H54 (cell line): Measurements from ENCODE around the gene IFI44L.
A peak's percentile ranks its signal among the peaks of the same experiment; 100 is the strongest.

Experiments used
- DNase-seq: peaks from one replicate; pipeline ENCODE4 v3.0.0; 2011; ENCODE audit warnings: low spot score, mixed read lengths; ENCODE audit not compliant: insufficient read length
- FAIRE-seq: peaks from 3 replicates; lab custom pipeline; 2011; peaks lifted over from hg19 to GRCh38; lab: Jason Lieb, UNC
- POLR2A ChIP-seq: IDR thresholded peaks from 2 replicates; pipeline ENCODE4 v1.6.1; 2011; ENCODE audit warnings: low read depth, mild to moderate bottlenecking, low read length

IFI44L gene

DNA sequence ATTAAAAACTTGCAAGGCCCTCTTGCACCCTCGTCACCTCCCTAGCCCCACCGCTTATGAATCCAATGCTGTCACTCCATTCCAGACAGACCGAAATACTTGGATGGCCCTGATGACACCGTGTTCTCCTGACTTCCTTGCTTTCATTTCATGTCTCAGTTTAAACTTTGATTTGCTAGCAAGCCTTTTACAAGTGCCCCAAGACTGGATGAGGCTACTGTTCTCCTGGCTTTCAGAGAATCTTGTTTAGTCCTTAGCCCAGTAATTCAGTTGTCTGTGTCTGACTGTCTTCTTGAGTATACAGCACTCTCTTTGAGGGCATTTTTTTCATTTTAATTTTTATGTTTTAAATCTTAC lies 824 bp upstream of the IFI44L start:
- TF ChIP-seq POLR2A, result no peak
- FAIRE-seq (peak; percentile 90), DNase-seq (no peak)

DNA sequence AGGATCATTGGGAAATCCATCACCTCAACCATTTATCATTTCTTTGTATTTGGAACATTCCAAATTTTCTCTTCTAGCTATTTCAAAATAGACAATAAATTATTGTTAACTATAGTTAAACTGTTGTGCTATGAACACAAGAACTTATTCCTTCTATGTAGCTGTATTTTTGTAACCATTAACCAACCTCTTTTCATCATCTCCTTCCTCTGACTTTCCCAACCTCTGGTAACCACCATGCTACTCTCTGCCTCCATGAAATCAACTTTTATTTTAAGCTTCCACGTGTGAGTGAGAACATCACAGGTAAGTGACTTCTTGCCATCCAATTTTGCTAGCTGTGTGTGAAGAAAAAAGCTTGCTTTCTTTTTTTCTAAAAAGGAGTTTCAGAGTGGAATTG lies 418 bp downstream of the IFI44L start:
- no peak for TF ChIP-seq POLR2A
- DNase-seq, result no peak
- no peak for FAIRE-seq

DNA sequence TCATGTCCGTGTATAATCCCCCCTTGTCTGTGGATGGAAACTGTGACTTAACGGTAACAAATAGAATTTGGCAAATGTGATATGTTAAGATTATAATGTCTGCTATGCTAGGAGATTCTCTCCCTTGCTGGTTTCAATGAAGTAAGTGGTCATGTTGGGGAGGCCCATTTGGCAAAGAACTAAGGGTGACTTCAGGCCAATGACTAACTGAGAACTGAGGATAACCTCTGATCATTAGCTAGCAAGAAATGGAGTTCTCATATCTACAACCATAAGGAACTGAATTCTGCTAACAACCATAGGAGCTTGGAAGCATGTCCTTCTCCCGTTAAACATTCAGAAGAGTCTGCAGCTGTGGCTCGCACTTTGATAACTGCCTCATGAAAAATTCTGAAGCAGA lies 2.3 kb downstream of the IFI44L start:
- DNase-seq, result no peak
- FAIRE-seq, result no peak
- no peak for TF ChIP-seq POLR2A

DNA sequence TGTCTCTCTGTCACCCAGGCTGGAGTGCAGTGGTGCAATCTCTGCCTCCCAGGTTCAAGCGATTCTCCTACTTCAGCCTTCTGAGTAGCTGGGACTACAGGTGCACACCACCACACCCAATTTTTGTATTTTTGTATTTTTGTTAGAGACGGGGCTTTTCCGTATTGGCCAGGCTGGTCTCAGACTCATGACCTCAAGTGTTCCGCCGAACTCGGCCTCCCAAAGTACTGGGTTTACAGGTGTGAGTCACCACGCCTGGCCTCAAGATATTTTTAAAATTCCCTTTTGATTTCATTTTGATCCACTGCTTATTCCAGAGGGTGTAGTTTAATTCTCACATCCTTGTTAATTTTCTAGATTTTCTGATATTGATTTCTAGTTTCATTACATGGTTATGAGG lies 3.8 kb downstream of the IFI44L start:
- DNase-seq (no peak), FAIRE-seq (no peak)
- no peak for TF ChIP-seq POLR2A

DNA sequence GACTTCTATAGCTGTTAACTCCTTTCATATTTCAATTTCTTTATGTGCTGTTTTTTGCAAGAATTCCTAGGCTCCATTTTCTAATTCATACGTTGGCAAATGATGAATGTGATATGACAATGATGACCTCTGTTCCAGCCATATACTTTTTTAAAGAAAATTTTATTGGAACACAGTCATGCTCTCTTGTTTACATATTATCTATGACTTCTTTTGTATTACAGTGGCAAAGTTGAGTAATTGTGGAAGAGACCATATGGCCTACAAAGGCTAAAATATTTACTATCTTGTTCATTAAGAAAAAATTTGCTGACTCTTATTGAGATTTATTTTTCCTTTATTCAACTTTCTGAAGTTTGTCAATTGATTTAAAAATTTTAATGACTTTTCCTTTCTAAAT lies 7.1 kb downstream of the IFI44L start:
- FAIRE-seq, result no peak
- no peak for TF ChIP-seq POLR2A
- no peak for DNase-seq

DNA sequence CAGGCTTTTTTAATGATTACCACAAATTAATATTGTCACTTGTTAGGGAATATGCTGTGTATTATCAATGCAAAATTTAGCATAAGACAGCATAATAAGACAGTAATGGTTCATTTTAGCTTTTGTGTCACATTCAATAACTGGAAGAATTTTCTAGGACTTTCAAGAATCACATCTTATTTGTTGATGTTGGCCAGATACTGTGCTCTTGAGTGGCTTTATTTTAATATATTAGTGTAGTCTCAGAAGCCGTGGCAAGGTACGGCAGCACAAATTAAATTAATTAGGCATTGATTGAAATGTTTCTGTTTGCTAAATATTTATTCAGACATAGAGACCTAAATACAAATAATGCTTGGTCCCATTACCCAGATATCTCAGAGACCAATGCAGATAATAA lies 10.4 kb downstream of the IFI44L start:
- FAIRE-seq, result no peak
- no peak for TF ChIP-seq POLR2A
- no peak for DNase-seq

DNA sequence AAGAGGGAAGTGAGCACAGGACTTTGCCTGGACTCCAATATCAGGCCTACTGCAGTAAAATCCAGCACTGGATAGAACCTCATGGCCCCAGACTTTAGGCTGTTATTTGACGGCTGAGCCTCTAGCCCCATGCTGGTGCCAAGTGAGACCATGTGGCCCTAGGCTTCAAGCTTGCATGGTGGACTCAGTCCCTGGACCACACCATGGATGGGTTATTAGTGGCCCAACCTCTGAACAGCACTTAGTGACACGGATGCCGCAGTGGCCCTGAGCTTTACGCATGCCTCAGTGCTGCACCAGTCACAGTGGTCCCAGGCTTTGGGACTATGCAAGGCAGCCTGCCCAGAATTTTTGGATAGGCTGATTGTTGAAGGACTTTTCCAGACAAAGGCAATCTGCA lies 13.0 kb downstream of the IFI44L start:
- FAIRE-seq, result no peak
- no peak for TF ChIP-seq POLR2A
- DNase-seq, result no peak

DNA sequence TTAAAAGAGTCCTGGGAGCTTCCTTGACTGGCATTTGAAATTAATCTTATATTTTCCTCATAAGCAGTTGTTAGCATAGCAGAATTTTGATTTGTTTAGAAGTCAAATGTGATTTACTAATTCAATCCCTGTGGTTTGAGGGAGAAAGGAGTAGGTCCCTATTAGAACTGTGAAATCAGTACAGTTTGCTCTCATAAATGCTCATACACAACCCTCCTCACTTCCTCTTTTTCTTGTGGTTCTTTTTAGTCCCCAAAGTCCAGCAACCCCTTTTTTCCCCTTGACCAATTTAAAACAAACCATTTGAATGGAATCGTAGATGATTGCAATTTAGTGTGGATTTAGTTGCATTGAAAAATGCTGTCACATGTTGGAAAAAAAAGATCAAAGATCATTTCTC lies 20.2 kb downstream of the IFI44L start:
- FAIRE-seq (no peak), DNase-seq (no peak)
- no peak for TF ChIP-seq POLR2A

DNA sequence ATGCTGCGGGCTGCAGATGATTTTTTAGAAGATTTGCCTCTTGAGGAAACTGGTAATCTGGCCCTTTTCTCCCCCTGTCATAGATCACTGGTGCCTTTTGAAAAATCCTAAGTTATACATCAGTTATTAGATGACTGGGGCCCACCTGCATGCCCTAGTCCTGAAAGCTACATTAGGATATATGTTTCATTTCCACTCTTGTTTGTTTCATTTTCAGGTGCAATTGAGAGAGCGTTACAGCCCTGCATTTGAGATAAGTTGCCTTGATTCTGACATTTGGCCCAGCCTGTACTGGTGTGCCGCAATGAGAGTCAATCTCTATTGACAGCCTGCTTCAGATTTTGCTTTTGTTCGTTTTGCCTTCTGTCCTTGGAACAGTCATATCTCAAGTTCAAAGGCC lies 21.3 kb downstream of the IFI44L start:
- FAIRE-seq (no peak), DNase-seq (no peak)
- TF ChIP-seq POLR2A, result no peak

DNA sequence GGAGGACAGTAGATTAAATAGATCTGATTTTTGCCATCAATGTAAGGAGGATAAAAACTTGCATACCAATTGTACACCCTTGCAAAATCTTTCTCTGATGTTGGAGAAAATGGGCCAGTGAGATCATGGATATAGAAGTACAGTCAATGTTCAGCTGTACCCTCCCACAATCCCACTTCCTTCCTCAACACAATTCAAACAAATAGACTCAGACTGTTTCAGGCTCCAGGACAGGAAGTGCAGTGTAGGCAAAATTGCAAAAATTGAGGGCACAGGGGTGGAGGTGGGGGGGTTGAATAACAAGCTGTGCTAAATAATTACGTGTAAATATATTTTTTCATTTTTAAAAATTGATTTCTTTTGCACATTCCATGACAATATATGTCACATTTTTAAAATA lies 25.5 kb downstream of the IFI44L start:
- no peak for DNase-seq
- FAIRE-seq, result no peak
- no peak for TF ChIP-seq POLR2A

DNA sequence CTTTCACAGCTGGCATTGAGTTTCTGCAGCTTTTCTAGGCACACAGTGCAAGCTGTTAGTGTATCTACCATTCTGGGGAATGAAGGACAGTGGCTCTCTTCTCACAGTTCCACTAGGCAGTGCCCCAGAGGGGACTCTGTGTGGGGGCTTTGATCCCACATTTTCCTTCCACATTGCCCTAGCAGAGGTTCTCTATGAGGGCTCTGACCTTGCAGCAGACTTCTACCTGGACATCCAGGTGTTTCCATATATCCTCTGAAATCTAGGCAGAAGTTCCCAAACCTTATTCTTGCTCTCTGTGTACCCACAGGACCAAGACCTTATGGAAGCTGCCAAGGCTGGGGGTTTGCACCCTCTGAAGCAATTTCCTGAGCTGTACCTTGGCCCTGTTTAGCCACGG lies 27.0 kb downstream of the IFI44L start:
- FAIRE-seq (no peak), DNase-seq (no peak)

DNA sequence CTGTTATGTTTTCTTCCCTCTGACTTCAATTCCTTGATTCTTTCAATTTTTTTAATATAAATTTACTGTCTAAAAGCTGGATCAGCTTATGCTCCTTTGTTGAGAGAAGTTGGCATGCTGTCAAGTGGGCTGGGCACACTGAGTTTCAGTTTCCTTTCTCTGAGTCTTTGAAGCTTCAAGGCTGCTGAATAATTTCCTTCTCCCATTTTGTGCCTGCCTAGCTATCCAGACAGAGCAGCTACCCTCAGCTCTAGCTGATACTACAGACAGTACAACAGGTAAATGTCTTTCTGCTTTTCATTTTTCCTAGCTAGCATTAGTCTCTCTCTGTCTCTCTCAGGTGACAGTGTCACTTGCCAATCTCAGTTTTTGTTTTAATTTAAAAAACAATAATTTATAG lies 29.4 kb downstream of the IFI44L start, which contains the start of gene IFI44:
IFI44 (plus strand) TSS at position 204 of the 400 bp plus-strand sequence. CDS start 365 bp downstream, outside the sequence.
- DNase-seq (peak; percentile 17), FAIRE-seq (peak; percentile 98)

More for the DNA sequence above, 27.0 kb downstream of the IFI44L start:
- no peak for TF ChIP-seq POLR2A

DNA sequence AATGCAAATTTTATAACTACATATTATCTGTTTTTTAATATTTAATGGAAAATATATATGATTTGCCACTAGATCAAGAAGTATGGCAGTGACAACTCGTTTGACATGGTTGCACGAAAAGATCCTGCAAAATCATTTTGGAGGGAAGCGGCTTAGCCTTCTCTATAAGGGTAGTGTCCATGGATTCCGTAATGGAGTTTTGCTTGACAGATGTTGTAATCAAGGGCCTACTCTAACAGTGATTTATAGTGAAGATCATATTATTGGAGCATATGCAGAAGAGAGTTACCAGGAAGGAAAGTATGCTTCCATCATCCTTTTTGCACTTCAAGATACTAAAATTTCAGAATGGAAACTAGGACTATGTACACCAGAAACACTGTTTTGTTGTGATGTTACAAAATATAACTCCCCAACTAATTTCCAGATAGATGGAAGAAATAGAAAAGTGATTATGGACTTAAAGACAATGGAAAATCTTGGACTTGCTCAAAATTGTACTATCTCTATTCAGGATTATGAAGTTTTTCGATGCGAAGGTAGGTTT lies 29.9 kb downstream of the IFI44L start:
- DNase-seq, result no peak
- peak; percentile 80 for FAIRE-seq
- no peak for TF ChIP-seq POLR2A

More for the DNA sequence above, 29.4 kb downstream of the IFI44L start, which contains the start of gene IFI44:
- 0 out of 2 replicates have a peak, but pooled peaks have one; percentile 9 for TF ChIP-seq POLR2A

DNA sequence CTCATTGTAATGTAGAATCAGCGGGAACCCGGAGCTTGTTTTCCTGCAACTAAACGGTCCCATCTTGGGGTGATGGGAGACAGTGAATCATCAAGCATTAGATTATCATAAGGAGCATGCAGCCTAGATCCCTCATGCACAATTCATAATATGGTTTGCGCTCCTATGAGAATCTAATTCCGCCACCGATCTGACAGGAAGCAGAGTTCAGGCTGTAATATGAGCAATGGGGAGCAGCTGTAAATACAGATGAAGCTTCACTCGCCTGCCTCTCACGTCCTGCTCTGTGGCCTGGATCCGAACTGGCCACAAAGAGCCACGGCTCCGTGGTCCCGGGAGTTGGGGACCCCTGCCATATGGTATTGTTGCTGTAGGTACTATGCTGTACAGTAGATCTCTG lies 31.0 kb downstream of the IFI44L start:
- FAIRE-seq (peak; percentile 90), DNase-seq (peak; percentile 3)
- TF ChIP-seq POLR2A, result no peak

DNA sequence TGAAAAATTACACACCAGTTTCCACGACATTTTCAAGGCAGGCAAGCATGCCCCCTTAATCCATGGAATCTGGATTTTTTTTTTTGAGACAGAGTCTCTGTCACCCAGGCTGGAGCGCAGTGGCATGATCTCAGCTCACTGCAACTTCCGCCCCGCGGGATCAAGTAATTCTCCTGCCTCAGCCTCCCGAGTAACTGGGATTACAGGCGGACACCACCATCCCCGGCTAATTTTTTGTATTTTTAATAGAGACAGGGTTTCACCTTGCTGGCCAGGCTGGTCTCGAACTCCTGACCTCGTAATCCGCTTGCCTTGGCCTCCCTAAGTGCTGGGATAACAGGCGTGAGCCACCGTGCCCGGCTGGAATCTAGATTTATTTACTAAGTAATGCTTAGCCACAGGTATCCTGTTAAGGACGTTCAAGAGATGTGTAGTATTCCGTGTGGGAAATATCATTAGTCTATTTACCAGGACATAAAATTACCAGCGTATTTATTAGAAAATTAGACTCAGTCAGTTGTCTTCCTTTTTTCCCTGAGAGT lies 31.8 kb downstream of the IFI44L start:
- FAIRE-seq (peak; percentile 64), DNase-seq (no peak)
- TF ChIP-seq POLR2A, result no peak
